NCI-H748 (cell line): ENCODE measurements around the gene FAM50A.

Source experiments
- DNase-seq: peaks from one replicate; lab custom pipeline; 2025; ENCODE audit not compliant: unreplicated experiment; lab: John Stamatoyannopoulos, UW

The FAM50A gene

DNA sequence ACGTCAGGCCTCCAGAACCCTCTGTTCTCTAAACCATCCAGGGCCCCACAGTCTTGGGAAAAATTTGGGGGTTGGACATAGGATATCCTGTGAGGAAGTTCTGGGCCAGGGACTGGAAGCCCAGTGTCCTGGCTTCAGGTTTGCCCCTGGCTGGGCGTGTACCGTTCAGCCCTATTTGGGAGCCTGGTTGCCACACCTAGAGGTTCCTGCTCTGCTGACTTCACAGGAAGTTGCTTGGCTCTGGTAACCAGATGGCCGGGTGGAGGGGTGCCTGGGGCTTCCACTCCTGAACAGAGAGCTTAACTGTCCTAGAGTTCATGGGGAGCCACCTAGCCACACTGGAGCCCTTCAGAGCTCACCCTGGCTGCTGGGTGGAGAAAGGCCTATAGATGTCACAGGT is 31.5 kb upstream of the FAM50A start:
- DNase-seq: no peak

DNA sequence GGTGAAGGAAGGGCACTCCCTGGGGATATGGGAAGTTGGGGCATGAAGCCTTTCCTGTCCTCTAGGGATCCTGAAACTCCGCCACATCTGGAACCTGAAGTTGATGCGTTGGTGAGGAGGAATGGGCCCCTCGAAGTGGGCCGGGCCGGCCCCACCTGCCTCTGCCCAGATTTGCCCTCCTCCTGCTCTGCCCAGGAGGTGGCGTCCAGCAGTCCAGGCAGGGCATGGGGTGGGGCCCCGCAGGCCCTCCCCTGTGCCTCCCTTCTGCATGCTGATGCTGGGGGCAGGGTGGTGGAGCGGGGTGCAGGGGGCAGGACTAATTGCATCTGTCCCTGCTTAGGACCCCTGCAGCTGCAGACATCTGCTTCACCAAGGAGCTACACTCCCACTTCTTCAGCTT is 30.8 kb upstream of the FAM50A start:
- DNase-seq: no peak

- peak; percentile 10 for DNase-seq
Observed at GRCh38 chrX:154417157-154417556, 26.8 kb upstream of the FAM50A start.

DNA sequence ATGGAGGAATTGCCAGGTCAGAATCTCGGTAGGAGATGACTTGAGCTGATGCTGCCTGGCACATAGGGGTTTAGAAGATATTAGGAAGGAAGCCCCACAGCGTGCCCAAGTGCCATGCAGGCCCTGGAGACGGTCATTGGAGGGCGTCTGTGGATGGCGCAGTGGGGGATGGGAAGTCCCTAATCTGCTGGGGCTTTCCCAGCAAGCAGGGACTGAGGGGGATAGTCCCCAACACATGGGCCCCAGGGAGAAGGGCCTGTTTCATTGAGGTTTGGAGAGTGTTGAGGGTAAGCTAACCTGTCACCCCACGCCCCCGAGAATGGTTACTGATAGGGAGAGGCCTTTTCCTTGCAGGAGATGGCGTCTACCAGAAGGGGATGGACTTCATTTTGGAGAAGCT is 24.8 kb upstream of the FAM50A start:
- DNase-seq: no peak

- no peak for DNase-seq
Observed at GRCh38 chrX:154419688-154420401, 24.1 kb upstream of the FAM50A start.

DNA sequence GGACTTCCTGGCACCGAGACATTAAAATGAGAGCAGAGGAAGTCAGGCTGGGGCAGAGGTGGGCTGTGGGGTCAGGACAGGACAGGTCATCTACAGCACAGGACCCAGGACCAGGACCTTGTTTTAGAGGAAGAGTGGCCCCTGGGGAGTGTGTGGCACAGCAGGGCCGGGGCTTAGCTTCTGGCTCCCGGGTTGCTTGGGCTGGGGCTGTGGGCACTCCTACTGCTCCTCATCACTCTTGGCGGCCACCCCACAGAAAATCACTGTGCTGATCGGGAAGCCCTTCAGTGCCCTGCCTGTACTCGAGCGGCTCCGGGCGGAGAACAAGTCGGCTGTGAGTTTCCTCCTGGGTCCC is 23.6 kb upstream of the FAM50A start:
- DNase-seq: no peak

GRCh38 chrX:154426916-154427770 is 16.8 kb upstream of the FAM50A start:
- DNase-seq: no peak

DNA sequence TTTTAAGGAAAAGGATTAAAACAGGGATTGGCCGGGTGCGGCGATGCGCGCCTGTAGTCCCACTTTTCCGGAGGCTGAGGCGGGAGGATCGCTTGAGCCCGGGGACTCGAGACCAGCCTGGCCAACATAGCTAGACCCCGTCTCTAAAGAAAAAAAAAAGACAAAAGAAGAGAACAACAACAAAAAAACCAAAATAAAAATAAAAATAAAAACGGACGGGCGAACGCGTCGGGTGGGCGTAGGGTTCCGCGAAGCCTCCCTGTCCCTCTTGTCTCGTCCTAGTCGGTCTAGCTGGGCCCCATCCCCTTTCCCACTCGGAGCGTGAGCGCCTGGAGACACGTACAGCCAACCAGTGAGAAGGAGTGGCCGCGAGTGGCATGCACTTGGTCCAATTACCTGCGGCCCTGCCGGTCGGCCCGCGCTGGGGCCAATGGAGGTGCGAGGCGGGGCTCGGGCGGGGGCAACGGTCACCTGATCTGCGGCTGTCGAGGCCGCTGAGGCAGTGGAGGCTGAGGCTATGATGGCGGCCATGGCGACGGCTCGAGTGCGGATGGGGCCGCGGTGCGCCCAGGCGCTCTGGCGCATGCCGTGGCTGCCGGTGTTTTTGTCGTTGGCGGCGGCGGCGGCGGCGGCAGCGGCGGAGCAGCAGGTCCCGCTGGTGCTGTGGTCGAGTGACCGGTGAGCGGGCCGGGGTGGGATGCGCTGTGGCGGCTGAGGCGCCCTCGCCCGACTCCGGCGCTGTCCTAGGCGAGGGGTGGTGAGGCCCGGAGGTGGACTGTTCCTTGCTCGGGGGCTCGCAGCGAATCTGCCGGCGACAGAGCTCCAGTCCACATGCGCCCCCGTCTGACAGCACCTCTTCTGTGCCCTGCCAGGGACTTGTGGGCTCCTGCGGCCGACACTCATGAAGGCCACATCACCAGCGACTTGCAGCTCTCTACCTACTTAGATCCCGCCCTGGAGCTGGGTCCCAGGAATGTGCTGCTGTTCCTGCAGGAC is 15.5 kb upstream of the FAM50A start, which contains the start of gene ATP6AP1:
Gene ATP6AP1, plus strand, starts transcription at position 502 of the 996 bp plus-strand sequence. Its CDS starts 16 bp downstream, at position 518.
- DNase-seq: peak; percentile 95

DNA sequence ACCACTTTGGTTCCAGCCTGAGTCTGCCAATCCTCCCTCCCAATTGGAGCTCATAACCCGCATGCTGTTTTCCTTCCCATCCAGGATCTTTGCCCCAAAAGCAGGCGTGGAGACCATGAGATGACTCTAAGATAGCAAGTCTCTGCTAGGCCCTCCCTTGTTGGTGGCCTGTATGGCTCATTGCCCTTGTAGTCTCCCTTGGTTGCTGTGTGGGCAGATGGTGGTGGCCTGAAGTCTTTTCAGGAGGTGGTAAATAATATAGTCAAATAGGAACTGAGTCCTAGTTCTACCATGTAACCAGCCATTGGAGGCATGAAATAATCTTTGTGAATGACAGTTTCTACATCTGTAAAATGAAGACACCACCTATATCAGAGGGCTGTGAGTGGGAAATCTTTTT is 14.2 kb upstream of the FAM50A start:
- DNase-seq: no peak

GRCh38 chrX:154430479-154430878 is 13.5 kb upstream of the FAM50A start:
- DNase-seq: no peak

DNA sequence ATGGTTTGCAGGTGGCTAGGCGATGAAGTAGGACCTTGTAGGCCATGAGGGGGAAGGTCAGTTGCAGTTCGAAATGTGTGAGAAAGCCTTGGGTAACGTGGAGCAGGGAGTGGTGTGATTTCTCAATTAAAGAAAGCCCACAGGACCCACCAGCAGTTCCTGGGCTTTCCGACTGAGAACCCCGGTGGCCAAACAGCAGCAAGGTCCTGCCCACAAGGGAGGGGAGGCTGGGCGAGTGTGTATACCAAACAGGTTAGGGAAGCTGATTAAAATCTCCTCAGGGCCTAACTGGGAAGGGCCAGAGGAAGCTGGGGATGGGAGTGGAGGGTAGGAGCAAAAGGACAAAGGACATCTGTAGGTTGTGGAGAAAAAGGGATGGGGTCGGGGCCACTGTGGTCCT is 13.0 kb upstream of the FAM50A start:
- no peak for DNase-seq

GRCh38 chrX:154431341-154431740 is 12.6 kb upstream of the FAM50A start:
- DNase-seq: no peak

GRCh38 chrX:154432210-154432609 is 11.7 kb upstream of the FAM50A start:
- no peak for DNase-seq

- no peak for DNase-seq
Observed at GRCh38 chrX:154433605-154434004, 10.3 kb upstream of the FAM50A start.

DNA sequence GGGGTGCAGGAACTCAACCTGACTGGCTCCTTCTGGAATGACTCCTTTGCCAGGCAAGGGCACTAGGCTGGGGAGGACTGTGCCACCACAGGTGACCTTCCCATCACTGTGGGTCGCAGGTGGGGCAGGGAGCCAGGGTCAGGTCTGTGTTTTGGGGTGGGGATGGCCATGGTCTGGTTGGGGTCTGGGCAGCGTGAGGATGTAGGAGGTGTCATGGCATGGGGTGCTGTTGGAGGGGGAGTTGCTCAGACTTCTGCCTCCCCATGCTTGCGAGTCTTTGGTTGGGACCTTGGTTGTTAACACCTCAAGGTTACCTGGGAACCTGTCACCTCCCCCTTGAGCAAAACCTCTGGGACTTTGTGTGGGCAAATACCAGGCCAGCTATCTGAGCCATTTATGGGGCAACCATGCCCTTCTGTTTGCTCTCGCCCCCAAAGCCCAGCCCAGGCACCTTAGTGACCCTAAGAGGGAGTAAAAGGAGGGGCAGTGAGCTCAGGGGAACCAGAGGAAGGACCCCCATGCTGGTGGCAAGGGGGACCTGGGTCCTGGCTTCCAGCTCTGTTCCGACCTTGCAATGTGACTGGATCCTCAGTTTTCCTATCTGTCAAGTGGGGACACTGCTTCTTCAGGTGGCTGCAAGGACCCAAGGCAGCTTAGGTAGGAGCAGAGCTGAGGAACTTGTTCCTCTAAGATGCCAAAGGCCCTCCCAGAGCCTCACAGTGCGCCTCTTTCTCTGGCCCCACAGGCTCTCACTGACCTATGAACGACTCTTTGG is 9.4 kb upstream of the FAM50A start:
- no peak for DNase-seq

- DNase-seq: no peak
Observed at GRCh38 chrX:154435171-154435733, 8.7 kb upstream of the FAM50A start.

GRCh38 chrX:154436374-154436982 is 7.5 kb upstream of the FAM50A start:
- DNase-seq: peak; percentile 64

- DNase-seq: peak; percentile 70
Observed at GRCh38 chrX:154436983-154437752, 6.8 kb upstream of the FAM50A start, which contains the start of gene GDI1. GDI1 (plus strand) TSS chrX:154437154; CDS start chrX:154437255, 101 bp downstream.
